Neuron (in vitro differentiated cells): ENCODE data around the gene FAM53C.

Experiments used
- H2AFZ ChIP-seq: one replicate; pipeline ENCODE4 v1.6.1; 2013; ENCODE audit warnings: low read depth, mild to moderate bottlenecking, inconsistent platforms, low read length, moderate library complexity
- H3K27me3 ChIP-seq: one replicate; pipeline ENCODE4 v1.6.1; 2013; ENCODE audit warnings: low read length; ENCODE audit not compliant: insufficient read depth
- H3K36me3 ChIP-seq: one replicate; pipeline ENCODE4 v1.6.1; 2013; ENCODE audit warnings: low read length; ENCODE audit not compliant: insufficient read depth
- H3K4me1 ChIP-seq: one replicate; pipeline ENCODE4 v1.6.1; 2013; ENCODE audit warnings: low read length; ENCODE audit not compliant: insufficient read depth
- H3K4me3 ChIP-seq: 2 replicates; pipeline ENCODE4 v1.5.1; 2013; ENCODE audit warnings: mild to moderate bottlenecking, low read length, moderate library complexity
- H3K9me3 ChIP-seq: one replicate; pipeline ENCODE4 v1.6.1; 2013; ENCODE audit warnings: low read length

Gene FAM53C

GRCh38 chr5:138353560-138354080 is 15.6 kb downstream of the FAM53C start:
- peaks cover 14% of the 10 kb centered on the region for H3K4me1 ChIP-seq

DNA sequence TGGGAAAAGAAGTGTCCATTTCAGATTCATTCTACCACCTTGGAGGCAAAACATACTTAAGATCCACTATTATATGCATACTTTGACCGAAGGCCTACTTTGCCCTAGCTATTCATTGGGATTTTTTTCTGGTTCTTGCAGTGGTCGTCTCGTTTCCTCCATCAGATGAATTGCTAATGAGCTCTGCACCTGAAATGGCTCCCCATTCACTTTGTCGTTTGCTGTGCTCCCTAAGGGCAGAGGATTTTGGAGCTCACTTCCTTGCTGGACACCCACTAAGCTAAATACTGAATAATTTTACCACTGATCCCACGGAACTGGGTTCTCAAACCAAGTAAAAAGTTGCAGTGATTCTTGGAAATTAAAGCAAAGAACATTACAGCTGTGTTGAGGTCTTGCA is 16.3 kb downstream of the FAM53C start:
- Histone ChIP-seq H3K36me3 (peaks cover 6% of the 10 kb centered on the region), H3K27me3 (no peaks in the 10 kb centered on the region), H3K4me1 (peaks cover 14% of the 10 kb centered on the region), H2AFZ (no peak overlapping the region), H3K9me3 (no peaks in the 10 kb centered on the region), H3K4me3 (peak overlapping the region; percentile 75)

More at GRCh38 chr5:138353560-138354080, 15.6 kb downstream of the FAM53C start:
- no peaks in the 10 kb centered on the region for H3K27me3 ChIP-seq
- peak overlapping the region; percentile 75 for H3K4me3 ChIP-seq
- H3K36me3 ChIP-seq, result peaks cover 13% of the 10 kb centered on the region
- no peaks in the 10 kb centered on the region for H3K9me3 ChIP-seq
- H2AFZ ChIP-seq, result peak overlapping the region; percentile 84

DNA sequence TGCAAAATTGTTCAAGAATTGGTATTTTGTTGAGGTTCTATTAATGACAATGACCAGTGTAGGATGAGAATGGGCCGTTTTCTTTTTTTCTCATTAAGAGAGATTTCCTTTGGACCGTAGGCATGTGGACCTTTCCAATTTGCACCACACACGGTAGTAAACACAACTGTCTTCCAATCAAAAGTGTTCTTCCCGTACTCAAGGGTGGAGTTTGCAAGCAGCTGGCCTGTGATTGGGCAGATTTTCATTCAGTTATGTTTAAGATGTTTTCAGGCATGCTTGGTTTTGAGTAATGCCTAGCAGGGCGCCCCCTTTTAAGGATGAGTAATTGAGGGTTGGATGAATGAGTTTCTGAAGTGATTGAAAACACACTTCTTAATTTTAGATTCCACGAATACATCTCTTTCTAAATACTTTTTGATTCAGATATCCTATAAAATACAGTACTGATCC is 16.9 kb downstream of the FAM53C start:
- no peaks in the 10 kb centered on the region for H3K27me3 ChIP-seq
- no peak overlapping the region for H2AFZ ChIP-seq
- H3K4me1 ChIP-seq, result peaks cover 14% of the 10 kb centered on the region
- peaks cover 1% of the 10 kb centered on the region for H3K36me3 ChIP-seq
- no peaks in the 10 kb centered on the region for H3K9me3 ChIP-seq
- H3K4me3 ChIP-seq, result peak overlapping the region; percentile 75

DNA sequence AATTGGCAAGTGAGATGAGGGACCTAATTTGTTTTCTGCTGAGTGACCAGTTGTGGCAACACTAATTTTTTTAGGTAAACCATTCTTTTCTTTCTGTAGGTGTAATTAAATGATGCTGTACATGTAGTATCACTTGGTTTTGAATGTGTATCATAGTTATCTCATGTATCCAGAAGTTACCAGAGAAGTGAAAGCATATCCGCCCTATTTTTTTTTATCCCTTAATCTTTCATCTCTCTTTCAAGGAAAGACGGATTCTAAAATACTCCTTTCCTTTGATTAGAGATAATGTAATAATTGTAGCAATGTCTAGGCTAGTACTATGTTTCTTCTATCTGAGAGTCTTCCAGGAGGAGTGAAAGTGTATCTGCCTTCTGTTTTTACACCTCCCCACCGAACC is 21.6 kb downstream of the FAM53C start:
- Histone ChIP-seq H3K36me3 (no peaks in the 10 kb centered on the region), H3K4me3 (no peak overlapping the region), H3K9me3 (no peaks in the 10 kb centered on the region), H3K27me3 (no peaks in the 10 kb centered on the region), H3K4me1 (peaks cover 18% of the 10 kb centered on the region), H2AFZ (no peak overlapping the region)

- no peak overlapping the region for H3K4me3 ChIP-seq
- no peak overlapping the region for H2AFZ ChIP-seq
- H3K9me3 ChIP-seq, result no peaks in the 10 kb centered on the region
- peaks cover 8% of the 10 kb centered on the region for H3K4me1 ChIP-seq
- H3K36me3 ChIP-seq, result no peaks in the 10 kb centered on the region
- H3K27me3 ChIP-seq, result no peaks in the 10 kb centered on the region
Observed at GRCh38 chr5:138360941-138361452, 22.9 kb downstream of the FAM53C start.

- Histone ChIP-seq H2AFZ (no peak overlapping the region), H3K27me3 (no peaks in the 10 kb centered on the region), H3K9me3 (no peaks in the 10 kb centered on the region), H3K4me1 (peaks cover 8% of the 10 kb centered on the region), H3K4me3 (no peak overlapping the region), H3K36me3 (no peaks in the 10 kb centered on the region)
Observed at GRCh38 chr5:138364576-138364975, 26.5 kb downstream of the FAM53C start.

DNA sequence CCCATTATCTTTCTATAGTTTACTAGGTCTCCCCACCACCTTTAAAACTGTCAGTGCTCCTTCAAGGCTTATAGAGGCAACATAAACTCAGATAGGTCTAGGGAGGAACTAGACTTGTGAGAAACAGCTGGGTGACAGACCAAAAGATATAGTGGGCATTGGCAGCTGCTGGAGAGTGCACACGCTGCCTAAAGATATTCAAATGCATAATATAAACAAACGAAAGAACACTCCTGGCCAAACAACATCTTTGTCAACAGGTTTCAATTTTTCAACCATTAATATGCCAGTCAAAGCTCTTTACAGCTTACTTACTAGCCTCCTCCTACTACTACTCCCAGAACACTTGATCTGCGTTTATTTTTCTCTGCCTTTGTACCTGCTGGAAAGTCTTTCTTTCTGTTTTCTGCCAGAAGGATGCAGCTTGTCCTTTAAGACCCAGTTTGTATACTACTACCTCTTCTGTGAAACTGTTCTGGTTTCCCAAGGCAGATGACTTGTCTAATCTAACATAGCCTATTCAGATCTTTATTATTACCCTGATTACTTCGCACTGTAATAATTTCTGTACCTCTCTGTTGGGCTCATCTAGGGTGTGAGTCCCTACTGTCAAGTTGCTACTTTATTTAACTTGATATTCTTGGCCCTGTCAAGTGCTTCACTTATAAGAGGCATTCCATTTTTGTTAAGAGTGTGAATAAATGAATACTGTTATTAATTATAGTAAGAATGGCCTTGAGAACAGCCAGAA is 28.7 kb downstream of the FAM53C start:
- H3K4me3 ChIP-seq, result no peak overlapping the region
- no peaks in the 10 kb centered on the region for H3K36me3 ChIP-seq
- no peak overlapping the region for H2AFZ ChIP-seq
- H3K4me1 ChIP-seq, result no peaks in the 10 kb centered on the region
- no peaks in the 10 kb centered on the region for H3K9me3 ChIP-seq
- H3K27me3 ChIP-seq, result no peaks in the 10 kb centered on the region

DNA sequence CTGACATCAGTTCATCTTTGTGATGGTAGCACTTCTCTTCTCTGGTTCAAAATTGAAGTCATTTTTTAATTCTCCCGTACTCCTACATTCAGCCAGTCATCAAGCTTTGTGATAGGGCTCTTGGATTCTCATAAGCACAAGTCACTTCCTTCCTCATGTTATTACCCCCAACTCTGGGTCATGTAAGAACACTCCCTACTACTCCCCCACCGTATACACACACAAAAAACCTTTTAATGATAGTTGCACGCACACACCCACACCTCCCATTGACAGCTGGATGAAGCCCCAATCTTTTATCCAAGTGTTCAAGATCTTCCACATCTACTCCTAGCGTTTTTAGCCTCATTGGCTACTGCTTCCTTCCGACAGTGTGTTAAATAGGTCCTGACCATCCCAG is 31.2 kb downstream of the FAM53C start:
- Histone ChIP-seq H3K4me3 (no peak overlapping the region), H3K9me3 (no peaks in the 10 kb centered on the region), H3K27me3 (no peaks in the 10 kb centered on the region), H3K36me3 (peaks cover 15% of the 10 kb centered on the region), H3K4me1 (no peaks in the 10 kb centered on the region), H2AFZ (no peak overlapping the region)

GRCh38 chr5:138369706-138370105 is 31.6 kb downstream of the FAM53C start:
- no peaks in the 10 kb centered on the region for H3K9me3 ChIP-seq
- H3K4me3 ChIP-seq, result no peak overlapping the region
- no peaks in the 10 kb centered on the region for H3K27me3 ChIP-seq
- H3K4me1 ChIP-seq, result no peaks in the 10 kb centered on the region
- H2AFZ ChIP-seq, result no peak overlapping the region
- peaks cover 20% of the 10 kb centered on the region for H3K36me3 ChIP-seq

- H3K27me3 ChIP-seq, result no peaks in the 10 kb centered on the region
- peaks cover 24% of the 10 kb centered on the region for H3K36me3 ChIP-seq
- no peaks in the 10 kb centered on the region for H3K4me1 ChIP-seq
- H3K9me3 ChIP-seq, result no peaks in the 10 kb centered on the region
- H3K4me3 ChIP-seq, result no peak overlapping the region
- H2AFZ ChIP-seq, result no peak overlapping the region
Observed at GRCh38 chr5:138370537-138370936, 32.5 kb downstream of the FAM53C start.

DNA sequence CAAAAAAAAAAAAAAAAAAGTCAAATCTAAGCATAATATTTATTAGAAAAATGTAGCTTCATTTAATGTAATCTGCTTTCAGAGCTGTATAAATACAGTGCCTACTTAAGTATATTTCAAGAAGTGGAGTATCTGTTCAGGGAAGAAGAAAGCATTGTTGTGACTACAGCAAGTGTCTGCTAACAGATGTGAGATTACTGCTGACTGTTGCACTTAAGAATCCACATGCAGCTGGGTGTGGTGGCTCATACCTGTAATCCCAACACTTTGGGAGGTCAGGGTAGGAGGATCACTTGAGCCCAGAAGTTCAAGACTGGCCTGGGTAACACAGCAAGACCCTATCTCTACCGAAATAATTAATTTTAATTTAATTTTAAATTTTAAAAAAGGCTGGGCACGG is 33.4 kb downstream of the FAM53C start:
- Histone ChIP-seq H3K9me3 (no peaks in the 10 kb centered on the region), H3K4me3 (no peak overlapping the region), H3K27me3 (no peaks in the 10 kb centered on the region), H3K4me1 (no peaks in the 10 kb centered on the region), H3K36me3 (peaks cover 28% of the 10 kb centered on the region), H2AFZ (no peak overlapping the region)

- Histone ChIP-seq H2AFZ (no peak overlapping the region), H3K4me3 (no peak overlapping the region), H3K4me1 (no peaks in the 10 kb centered on the region), H3K27me3 (no peaks in the 10 kb centered on the region), H3K36me3 (peaks cover 35% of the 10 kb centered on the region), H3K9me3 (no peaks in the 10 kb centered on the region)
Observed at GRCh38 chr5:138372225-138372624, 34.2 kb downstream of the FAM53C start.

- no peaks in the 10 kb centered on the region for H3K27me3 ChIP-seq
- no peak overlapping the region for H3K4me3 ChIP-seq
- H3K9me3 ChIP-seq, result no peaks in the 10 kb centered on the region
- H2AFZ ChIP-seq, result no peak overlapping the region
- no peaks in the 10 kb centered on the region for H3K4me1 ChIP-seq
- peaks cover 39% of the 10 kb centered on the region for H3K36me3 ChIP-seq
Observed at GRCh38 chr5:138372653-138373052, 34.6 kb downstream of the FAM53C start.
